ENCODE results near the gene LMLN. TPM values are rescaled to one million over a fixed set of nuclear protein-coding genes. Genes with fewer than 3 reads are reported as not detected.

Gene LMLN
- total RNA-seq, 1 donor, result 16.3 TPM

GRCh38 chr3:197950677-197951061 lies 9.3 kb upstream of the LMLN start:
- Histone ChIP-seq H2AFZ (ENCODE audit: low read length) (peak overlapping the region; percentile 89), H3K9me3 (ENCODE audit: low read depth, low read length) (no peaks in the 10 kb centered on the region), H3K27me3 (ENCODE audit: insufficient read depth, low read length) (no peaks in the 10 kb centered on the region), H3K4me2 (ENCODE audit: insufficient read depth, low read length) (peak overlapping the region; percentile 87), H3K4me3 (ENCODE audit: insufficient read depth, low read length) (peak overlapping the region; percentile 82), H4K20me1 (ENCODE audit: insufficient read depth, low read length) (peaks cover 37% of the 10 kb centered on the region), H3K79me2 (ENCODE audit: insufficient read depth, low read length) (peaks cover 49% of the 10 kb centered on the region), H3K36me3 (ENCODE audit: insufficient read depth, low read length) (peaks cover 46% of the 10 kb centered on the region), H3K4me1 (ENCODE audit: insufficient read depth, low read length) (peaks cover 43% of the 10 kb centered on the region), H3K27ac (ENCODE audit: low read depth, low read length) (peak overlapping the region; percentile 98)
- TF ChIP-seq, protein P1, sequence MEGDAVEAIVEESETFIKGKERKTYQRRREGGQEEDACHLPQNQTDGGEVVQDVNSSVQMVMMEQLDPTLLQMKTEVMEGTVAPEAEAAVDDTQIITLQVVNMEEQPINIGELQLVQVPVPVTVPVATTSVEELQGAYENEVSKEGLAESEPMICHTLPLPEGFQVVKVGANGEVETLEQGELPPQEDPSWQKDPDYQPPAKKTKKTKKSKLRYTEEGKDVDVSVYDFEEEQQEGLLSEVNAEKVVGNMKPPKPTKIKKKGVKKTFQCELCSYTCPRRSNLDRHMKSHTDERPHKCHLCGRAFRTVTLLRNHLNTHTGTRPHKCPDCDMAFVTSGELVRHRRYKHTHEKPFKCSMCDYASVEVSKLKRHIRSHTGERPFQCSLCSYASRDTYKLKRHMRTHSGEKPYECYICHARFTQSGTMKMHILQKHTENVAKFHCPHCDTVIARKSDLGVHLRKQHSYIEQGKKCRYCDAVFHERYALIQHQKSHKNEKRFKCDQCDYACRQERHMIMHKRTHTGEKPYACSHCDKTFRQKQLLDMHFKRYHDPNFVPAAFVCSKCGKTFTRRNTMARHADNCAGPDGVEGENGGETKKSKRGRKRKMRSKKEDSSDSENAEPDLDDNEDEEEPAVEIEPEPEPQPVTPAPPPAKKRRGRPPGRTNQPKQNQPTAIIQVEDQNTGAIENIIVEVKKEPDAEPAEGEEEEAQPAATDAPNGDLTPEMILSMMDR (IDR thresholded peaks at IDR 0.05; ENCODE audit: extremely low read depth, low read depth, low read length), result no peak
- no peak for DNase-seq (ENCODE audit: insufficient read length, low spot score, missing footprints)

DNA sequence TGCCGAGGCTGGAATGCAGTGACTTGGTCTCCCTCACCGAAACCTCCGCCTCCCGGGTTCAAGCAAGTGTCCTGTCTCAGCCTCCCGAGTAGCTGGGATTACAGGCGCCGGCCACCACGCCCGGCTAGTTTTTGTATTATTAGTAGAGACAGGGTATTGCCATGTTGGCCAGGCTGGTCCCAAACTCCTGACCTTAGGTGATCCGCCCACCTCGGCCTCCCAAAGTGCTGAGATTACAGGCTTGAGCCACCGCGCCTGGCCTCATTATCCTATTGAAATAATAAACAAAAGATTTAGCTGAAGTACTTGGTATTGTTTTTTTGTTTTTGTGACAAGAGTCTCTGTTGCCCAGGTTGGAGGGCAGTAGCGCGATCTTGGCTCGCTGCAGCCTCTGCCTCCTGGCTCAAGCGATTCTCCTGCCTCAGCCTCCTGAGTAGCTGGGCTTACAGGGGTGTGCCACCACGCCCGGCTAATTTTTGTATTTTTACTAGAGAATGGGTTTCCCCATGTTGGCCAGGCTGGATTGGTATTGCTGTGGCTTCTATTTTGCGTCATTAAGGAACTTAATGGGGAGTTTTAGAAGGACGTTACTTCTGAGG lies 8.5 kb upstream of the LMLN start:
- Histone ChIP-seq H3K4me3 (ENCODE audit: insufficient read depth, low read length) (peak overlapping the region; percentile 82), H3K36me3 (ENCODE audit: insufficient read depth, low read length) (peaks cover 54% of the 10 kb centered on the region), H3K4me1 (ENCODE audit: insufficient read depth, low read length) (peaks cover 46% of the 10 kb centered on the region), H3K27me3 (ENCODE audit: insufficient read depth, low read length) (no peaks in the 10 kb centered on the region), H3K27ac (ENCODE audit: low read depth, low read length) (peak overlapping the region; percentile 34), H3K4me2 (ENCODE audit: insufficient read depth, low read length) (peak overlapping the region; percentile 87), H3K79me2 (ENCODE audit: insufficient read depth, low read length) (peaks cover 49% of the 10 kb centered on the region), H2AFZ (ENCODE audit: low read length) (no peak overlapping the region), H4K20me1 (ENCODE audit: insufficient read depth, low read length) (peaks cover 42% of the 10 kb centered on the region), H3K9me3 (ENCODE audit: low read depth, low read length) (no peaks in the 10 kb centered on the region)
- DNase-seq (ENCODE audit: insufficient read length, low spot score, missing footprints), result no peak
- TF ChIP-seq, protein P1 (IDR thresholded peaks at IDR 0.05; ENCODE audit: extremely low read depth, low read depth, low read length), result no peak

DNA sequence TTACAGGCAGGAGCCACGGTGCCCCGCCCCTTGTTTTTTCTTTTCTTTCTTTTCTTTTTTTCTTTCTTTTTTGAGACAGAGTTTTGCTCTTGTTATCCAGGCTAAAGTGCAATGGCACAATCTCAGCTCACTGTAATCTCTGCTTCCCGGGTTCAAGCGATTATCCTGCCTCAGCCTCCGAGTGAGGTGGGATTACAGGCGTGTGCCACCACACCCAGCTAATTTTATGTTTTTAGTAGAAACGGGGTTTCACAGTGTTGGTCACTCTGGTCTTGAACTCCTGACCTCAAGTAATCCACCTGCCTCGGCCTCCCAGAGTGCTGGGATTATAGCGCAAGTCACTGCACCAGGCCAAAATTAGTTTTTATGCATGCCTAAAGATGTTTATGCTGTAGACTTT lies 7.6 kb upstream of the LMLN start:
- H3K27me3 ChIP-seq (ENCODE audit: insufficient read depth, low read length), result no peaks in the 10 kb centered on the region
- peak overlapping the region; percentile 34 for H3K27ac ChIP-seq (ENCODE audit: low read depth, low read length)
- peak overlapping the region; percentile 20 for H3K4me3 ChIP-seq (ENCODE audit: insufficient read depth, low read length)
- TF ChIP-seq, protein P1 (IDR thresholded peaks at IDR 0.05; ENCODE audit: extremely low read depth, low read depth, low read length), result no peak
- H3K4me1 ChIP-seq (ENCODE audit: insufficient read depth, low read length), result peaks cover 53% of the 10 kb centered on the region
- H3K9me3 ChIP-seq (ENCODE audit: low read depth, low read length), result no peaks in the 10 kb centered on the region
- H3K79me2 ChIP-seq (ENCODE audit: insufficient read depth, low read length), result peaks cover 49% of the 10 kb centered on the region
- H4K20me1 ChIP-seq (ENCODE audit: insufficient read depth, low read length), result peaks cover 48% of the 10 kb centered on the region
- no peak for DNase-seq (ENCODE audit: insufficient read length, low spot score, missing footprints)
- peaks cover 58% of the 10 kb centered on the region for H3K36me3 ChIP-seq (ENCODE audit: insufficient read depth, low read length)
- peak overlapping the region; percentile 87 for H3K4me2 ChIP-seq (ENCODE audit: insufficient read depth, low read length)
- H2AFZ ChIP-seq (ENCODE audit: low read length), result no peak overlapping the region

GRCh38 chr3:197953325-197953724 lies 6.7 kb upstream of the LMLN start:
- Histone ChIP-seq H3K4me2 (ENCODE audit: insufficient read depth, low read length) (peak overlapping the region; percentile 53), H3K36me3 (ENCODE audit: insufficient read depth, low read length) (peaks cover 58% of the 10 kb centered on the region), H3K27ac (ENCODE audit: low read depth, low read length) (peak overlapping the region; percentile 64), H4K20me1 (ENCODE audit: insufficient read depth, low read length) (peaks cover 48% of the 10 kb centered on the region), H3K9me3 (ENCODE audit: low read depth, low read length) (no peaks in the 10 kb centered on the region), H3K4me1 (ENCODE audit: insufficient read depth, low read length) (peaks cover 62% of the 10 kb centered on the region), H3K79me2 (ENCODE audit: insufficient read depth, low read length) (peaks cover 49% of the 10 kb centered on the region), H3K27me3 (ENCODE audit: insufficient read depth, low read length) (no peaks in the 10 kb centered on the region), H3K4me3 (ENCODE audit: insufficient read depth, low read length) (peak overlapping the region; percentile 9), H2AFZ (ENCODE audit: low read length) (no peak overlapping the region)
- DNase-seq (ENCODE audit: insufficient read length, low spot score, missing footprints), result peak; percentile 59
- TF ChIP-seq, protein P1 (IDR thresholded peaks at IDR 0.05; ENCODE audit: extremely low read depth, low read depth, low read length), result no peak
